ENCODE data around the gene AURKAIP1. TPM values are rescaled to one million over a fixed set of nuclear protein-coding genes. Genes with fewer than 3 reads are reported as not detected.
"Not testable (repeated sequence)": the region's sequence is repeated elsewhere in the genome, so short reads cannot be mapped to it uniquely, and the experiment has no call there.

Gene AURKAIP1
- total RNA-seq, 4 donors from 2014 or later, result 13.2 to 75.8 (median 31.1) TPM

GRCh38 chr1:1387098-1388077 is 12.4 kb upstream of the AURKAIP1 start:
- H3K27ac ChIP-seq, result no peak overlapping the region
- no peak for DNase-seq
- H3K27me3 ChIP-seq, result no peaks in the 10 kb centered on the region
- no peak overlapping the region for H3K4me3 ChIP-seq
- no peaks in the 10 kb centered on the region for H3K4me1 ChIP-seq
- no peak for TF ChIP-seq POLR2A (IDR thresholded peaks at IDR 0.05)
- no peak for TF ChIP-seq CTCF (IDR thresholded peaks at IDR 0.05)
- intact Hi-C loops (cut with DNase I; ENCODE audit: low total_unique reads), result loop anchor here (10.0 kb wide), 1 partner anchor 117 kb away; no protein-coding TSS in a partner anchor
- no peaks in the 10 kb centered on the region for H3K36me3 ChIP-seq
- no peaks in the 10 kb centered on the region for H3K9me3 ChIP-seq

GRCh38 chr1:1385931-1386330 is 10.9 kb upstream of the AURKAIP1 start:
- Histone ChIP-seq H3K4me1 (no peaks in the 10 kb centered on the region), H3K27me3 (no peaks in the 10 kb centered on the region), H3K4me3 (no peak overlapping the region), H3K27ac (no peak overlapping the region), H3K36me3 (no peaks in the 10 kb centered on the region), H3K9me3 (no peaks in the 10 kb centered on the region)
- intact Hi-C loops (cut with DNase I; ENCODE audit: low total_unique reads), result loop anchor here (10.0 kb wide), 1 partner anchor 119 kb away; no protein-coding TSS in a partner anchor
- DNase-seq, result no peak
- TF ChIP-seq POLR2A (IDR thresholded peaks at IDR 0.05) (no peak), CTCF (IDR thresholded peaks at IDR 0.05) (no peak)

GRCh38 chr1:1385339-1385738 is 10.3 kb upstream of the AURKAIP1 start:
- intact Hi-C loops (cut with DNase I; ENCODE audit: low total_unique reads), result loop anchor here (10.0 kb wide), 1 partner anchor 119 kb away; no protein-coding TSS in a partner anchor
- H3K27ac ChIP-seq, DNase-seq, H3K9me3 ChIP-seq, H3K4me1 ChIP-seq, H3K36me3 ChIP-seq, H3K4me3 ChIP-seq, H3K27me3 ChIP-seq: not testable (repeated sequence)

GRCh38 chr1:1381294-1381693 is 6.3 kb upstream of the AURKAIP1 start:
- no peak overlapping the region for H3K4me3 ChIP-seq
- no peak overlapping the region for H3K27ac ChIP-seq
- no peaks in the 10 kb centered on the region for H3K4me1 ChIP-seq
- no peaks in the 10 kb centered on the region for H3K9me3 ChIP-seq
- DNase-seq, result no peak
- TF ChIP-seq POLR2A (IDR thresholded peaks at IDR 0.05), result no peak
- TF ChIP-seq CTCF (IDR thresholded peaks at IDR 0.05), result no peak
- intact Hi-C loops (cut with DNase I; ENCODE audit: low total_unique reads), result loop anchor here (10.0 kb wide), 1 partner anchor 124 kb away; no protein-coding TSS in a partner anchor
- H3K36me3 ChIP-seq, result no peaks in the 10 kb centered on the region
- H3K27me3 ChIP-seq, result no peaks in the 10 kb centered on the region

GRCh38 chr1:1380860-1381259 is 5.9 kb upstream of the AURKAIP1 start:
- no peak for DNase-seq
- Histone ChIP-seq H3K27me3 (no peaks in the 10 kb centered on the region), H3K4me1 (no peaks in the 10 kb centered on the region), H3K27ac (no peak overlapping the region), H3K9me3 (no peaks in the 10 kb centered on the region), H3K4me3 (no peak overlapping the region), H3K36me3 (no peaks in the 10 kb centered on the region)
- intact Hi-C loops (cut with DNase I; ENCODE audit: low total_unique reads), result loop anchor here (10.0 kb wide), 1 partner anchor 124 kb away; no protein-coding TSS in a partner anchor
- no peak for TF ChIP-seq CTCF (IDR thresholded peaks at IDR 0.05)
